Measurements from ENCODE around the gene ECM2. TPM values are rescaled to one million over a fixed set of nuclear protein-coding genes. Genes with fewer than 3 reads are reported as not detected.

The ECM2 gene
- total and polyA plus RNA-seq, 2 of the 13 experiments (the other 11 are each of a cell fraction or from before 2014, with no cell fraction given), result 0.37 TPM; not detected in 1

DNA sequence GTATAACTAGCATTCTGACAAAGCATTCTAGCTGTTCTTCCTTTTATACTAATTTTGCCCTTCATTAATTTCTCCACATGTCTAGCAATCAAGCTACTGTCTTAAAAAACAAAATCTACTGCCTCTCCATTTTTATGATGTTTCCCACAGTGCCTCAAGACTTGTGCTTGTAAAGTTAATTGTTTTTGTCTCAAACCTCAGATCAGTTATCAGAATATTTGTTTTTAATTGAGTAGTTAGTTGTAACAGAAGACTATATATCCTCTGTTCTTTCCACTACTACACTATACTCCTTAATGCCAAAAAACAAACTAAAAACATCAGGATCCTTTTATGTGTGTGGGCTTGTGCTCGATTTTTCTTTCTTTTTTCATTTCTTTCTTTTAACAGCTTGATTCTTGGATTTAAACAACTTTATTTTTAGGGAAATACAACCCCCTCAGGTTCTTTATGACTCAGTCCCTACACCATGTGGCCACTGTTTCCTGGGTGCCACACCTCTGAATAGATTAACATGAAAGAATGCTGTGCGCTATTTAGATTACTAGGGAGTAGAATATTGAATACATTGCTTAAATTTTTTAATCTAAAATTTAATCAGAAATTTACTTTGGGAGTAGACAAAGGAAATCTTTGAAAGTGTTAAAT lies 54.7 kb downstream of the ECM2 start:
- in situ Hi-C loops (cut with HindIII; ENCODE audit: extremely low pct_ligation_motif_present, low pct_unique_long_range_greater_than_20kb), result no loop called here
- H4K20me1 ChIP-seq (ENCODE audit: insufficient read depth, low read length), result no peaks in the 10 kb centered on the region
- no peak overlapping the region for H3K4me2 ChIP-seq (ENCODE audit: low read depth, low read length)
- H3K27me3 ChIP-seq (ENCODE audit: control insufficient read depth in 1 of 2, insufficient read depth in 2 of 2, low read length in 2 of 2), result no peaks in the 10 kb centered on the region
- BruUV-seq (replicated peaks), result no TSS peak
- ATAC-seq (no peak), DNase-seq (ENCODE audit: low spot score) (no peak), FAIRE-seq (no peak)
- no peaks in the 10 kb centered on the region for H3K36me3 ChIP-seq (replicated peaks in 1 of 2; ENCODE audit: control insufficient read depth in 1 of 2, insufficient read depth in 2 of 2, low read length in 2 of 2)
- POLR2A ChIA-PET, result no interaction called here
- CTCF ChIA-PET (ENCODE audit: low intra/inter-chr PET ratio, low total read pairs), result no interaction called here
- no peak overlapping the region for H3K4me3 ChIP-seq (replicated peaks in 1 of 3; ENCODE audit: insufficient read depth in 1 of 3, low read depth in 2 of 3, low read length in 3 of 3)
- peaks cover 13% of the 10 kb centered on the region for H3K4me1 ChIP-seq (ENCODE audit: insufficient read depth, low read length)
- TF ChIP-seq ZNF790 (CRISPR knock-in tag; IDR thresholded peaks at IDR 0.05; ENCODE audit: borderline replicate concordance) (no peak), ZNF17 (CRISPR knock-in tag; IDR thresholded peaks at IDR 0.05) (no peak)
- no peak overlapping the region for H3K9ac ChIP-seq (ENCODE audit: insufficient read depth, low read depth, low read length)
- 56% methylated on average over 2 of the region's 2 CpGs for WGBS (ENCODE audit: low lambda C conversion rate)
- intact Hi-C loops (cut with micrococcal nuclease; ENCODE audit: unreplicated experiment), result no loop called here
- H3K9me3 ChIP-seq (ENCODE audit: low read length), result no peaks in the 10 kb centered on the region
- no peak overlapping the region for H2AFZ ChIP-seq (ENCODE audit: low read length)
- H3K79me2 ChIP-seq (ENCODE audit: insufficient read depth, low read length), result no peaks in the 10 kb centered on the region
- no peak overlapping the region for H3K27ac ChIP-seq (ENCODE audit: extremely low read length, insufficient read depth, low read length)

DNA sequence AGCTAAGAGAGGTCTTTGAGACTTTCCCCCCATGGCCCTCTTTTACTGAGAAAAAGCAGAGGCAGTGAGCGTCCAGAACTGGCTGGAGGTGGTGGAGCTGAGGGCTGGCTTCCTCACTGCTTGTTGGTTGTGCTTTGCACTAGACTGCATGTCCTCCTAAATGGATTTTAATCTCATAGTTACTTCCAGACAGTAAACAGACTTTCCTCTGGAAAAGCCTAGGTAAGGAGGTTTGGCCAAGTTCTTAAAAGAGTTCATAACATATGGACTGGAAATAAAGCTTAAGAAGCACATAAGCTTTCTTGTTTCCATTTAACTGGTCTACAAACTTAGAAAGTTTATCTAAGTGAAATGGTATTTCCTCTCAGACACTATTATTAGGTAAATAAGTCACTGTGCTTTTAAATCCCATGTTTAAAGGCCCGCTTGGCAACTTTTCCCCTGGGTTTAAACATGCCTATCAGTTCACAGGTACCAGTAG lies 55.5 kb downstream of the ECM2 start:
- H4K20me1 ChIP-seq (ENCODE audit: insufficient read depth, low read length), result no peaks in the 10 kb centered on the region
- H3K4me3 ChIP-seq (replicated peaks in 1 of 3; ENCODE audit: insufficient read depth in 1 of 3, low read depth in 2 of 3, low read length in 3 of 3), result no peak overlapping the region
- ChIA-PET POLR2A (no interaction called here), CTCF (ENCODE audit: low intra/inter-chr PET ratio, low total read pairs) (no interaction called here)
- H3K79me2 ChIP-seq (ENCODE audit: insufficient read depth, low read length), result no peaks in the 10 kb centered on the region
- no peaks in the 10 kb centered on the region for H3K36me3 ChIP-seq (replicated peaks in 1 of 2; ENCODE audit: control insufficient read depth in 1 of 2, insufficient read depth in 2 of 2, low read length in 2 of 2)
- no peak overlapping the region for H2AFZ ChIP-seq (ENCODE audit: low read length)
- intact Hi-C loops (cut with micrococcal nuclease; ENCODE audit: unreplicated experiment) (no loop called here), in situ Hi-C loops (cut with HindIII; ENCODE audit: extremely low pct_ligation_motif_present, low pct_unique_long_range_greater_than_20kb) (no loop called here)
- WGBS (ENCODE audit: low lambda C conversion rate), result 83% methylated on average over 2 of the region's 2 CpGs
- H3K9me3 ChIP-seq (ENCODE audit: low read length), result no peaks in the 10 kb centered on the region
- no peak overlapping the region for H3K27ac ChIP-seq (ENCODE audit: extremely low read length, insufficient read depth, low read length)
- no TSS peak for BruUV-seq (replicated peaks)
- H3K27me3 ChIP-seq (ENCODE audit: control insufficient read depth in 1 of 2, insufficient read depth in 2 of 2, low read length in 2 of 2), result no peaks in the 10 kb centered on the region
- H3K9ac ChIP-seq (ENCODE audit: insufficient read depth, low read depth, low read length), result no peak overlapping the region
- no peak for ATAC-seq
- FAIRE-seq, result no peak
- H3K4me1 ChIP-seq (ENCODE audit: insufficient read depth, low read length), result peaks cover 13% of the 10 kb centered on the region
- no peak for DNase-seq (ENCODE audit: low spot score)
- TF ChIP-seq ZNF354B (CRISPR knock-in tag; IDR thresholded peaks at IDR 0.05) (no peak), SNAI1 (CRISPR knock-in tag; IDR thresholded peaks at IDR 0.05; ENCODE audit: borderline replicate concordance) (no peak), TRAFD1 (CRISPR knock-in tag; IDR thresholded peaks at IDR 0.05; ENCODE audit: borderline replicate concordance) (no peak), BRF2 (CRISPR knock-in tag; IDR thresholded peaks at IDR 0.05) (no peak)
- H3K4me2 ChIP-seq (ENCODE audit: low read depth, low read length), result no peak overlapping the region

Data from HepG2 (cell line).